NCI-H146 treated with DMSO at 0.1 percent for 48 hours (cell line): ENCODE results near the gene PPP3CB.
A peak's percentile ranks its signal among the peaks of the same experiment; 100 is the strongest.

Experiments used
- DNase-seq: peaks from one replicate; lab custom pipeline; 2025; ENCODE audit not compliant: unreplicated experiment; lab: John Stamatoyannopoulos, UW

The PPP3CB gene

GRCh38 chr10:73495884-73496674 is at the start of gene PPP3CB:
Gene PPP3CB, minus strand, starts transcription at chr10:73496024. Its CDS starts 135 bp downstream, at chr10:73495889.
- peak; percentile 89 for DNase-seq

- no peak for DNase-seq
Observed at GRCh38 chr10:73545357-73545756, 49.5 kb upstream of the PPP3CB start.

GRCh38 chr10:73537709-73538108 is 41.9 kb upstream of the PPP3CB start:
- no peak for DNase-seq

GRCh38 chr10:73537288-73537687 is 41.5 kb upstream of the PPP3CB start:
- DNase-seq, result no peak

GRCh38 chr10:73534857-73535256 is 39.0 kb upstream of the PPP3CB start:
- DNase-seq, result no peak

- DNase-seq, result peak; percentile 71
Observed at GRCh38 chr10:73529089-73529832, 33.4 kb upstream of the PPP3CB start.

- DNase-seq, result no peak
Observed at GRCh38 chr10:73522263-73522662, 26.4 kb upstream of the PPP3CB start.

- DNase-seq, result no peak
Observed at GRCh38 chr10:73519336-73519735, 23.5 kb upstream of the PPP3CB start.

GRCh38 chr10:73517166-73517888 is 21.5 kb upstream of the PPP3CB start:
- DNase-seq, result no peak

- DNase-seq, result no peak
Observed at GRCh38 chr10:73512207-73512743, 16.5 kb upstream of the PPP3CB start.

GRCh38 chr10:73509695-73510094 is 13.9 kb upstream of the PPP3CB start:
- no peak for DNase-seq

- DNase-seq, result no peak
Observed at GRCh38 chr10:73506491-73506890, 10.7 kb upstream of the PPP3CB start.

GRCh38 chr10:73506074-73506473 is 10.2 kb upstream of the PPP3CB start:
- DNase-seq, result no peak

GRCh38 chr10:73503037-73503436 is 7.2 kb upstream of the PPP3CB start:
- no peak for DNase-seq

- DNase-seq, result no peak
Observed at GRCh38 chr10:73501651-73502050, 5.8 kb upstream of the PPP3CB start.

- DNase-seq, result no peak
Observed at GRCh38 chr10:73497623-73498022, 1.8 kb upstream of the PPP3CB start.

GRCh38 chr10:73495226-73495883 is 469 bp downstream of the PPP3CB start:
- peak; percentile 84 for DNase-seq

GRCh38 chr10:73494877-73495225 is 973 bp downstream of the PPP3CB start:
- DNase-seq, result no peak

- DNase-seq, result no peak
Observed at GRCh38 chr10:73494213-73494612, 1.6 kb downstream of the PPP3CB start.

- DNase-seq, result no peak
Observed at GRCh38 chr10:73493781-73494180, 2.0 kb downstream of the PPP3CB start.

- DNase-seq, result no peak
Observed at GRCh38 chr10:73486601-73487000, 9.2 kb downstream of the PPP3CB start.
